Chondrocyte (in vitro differentiated cells): ENCODE data around the gene WASF2. TPM values are rescaled to one million over a fixed set of nuclear protein-coding genes. Genes with fewer than 3 reads are reported as not detected.

Experiments
- DNase-seq: peaks from one replicate; pipeline ENCODE4 v3.0.0; 2021; ENCODE audit warnings: mixed read lengths, low spot score
- H3K27ac Mint-ChIP-seq: one replicate; pipeline ENCODE4 v1.8.0; 2021; ENCODE audit warnings: mild to moderate bottlenecking, moderate library complexity, mixed read lengths; ENCODE audit not compliant: unreplicated experiment
- H3K27me3 Mint-ChIP-seq: 2 replicates; pipeline ENCODE4 v1.8.0; 2021; ENCODE audit warnings: low read depth, mixed read lengths
- H3K36me3 Mint-ChIP-seq: 2 replicates; pipeline ENCODE4 v1.8.0; 2021; ENCODE audit warnings: low read depth, mixed read lengths
- H3K4me1 Mint-ChIP-seq: 2 replicates; pipeline ENCODE4 v1.8.0; 2021; ENCODE audit warnings: low read depth, mild to moderate bottlenecking, mixed read lengths
- H3K4me3 Mint-ChIP-seq: one replicate; pipeline ENCODE4 v1.8.0; 2021; ENCODE audit warnings: mild to moderate bottlenecking, moderate library complexity, mixed read lengths; ENCODE audit not compliant: unreplicated experiment
- H3K9me3 Mint-ChIP-seq: 2 replicates; pipeline ENCODE4 v1.8.0; 2021; ENCODE audit warnings: low read depth, mixed read lengths
- total RNA-seq: library from RNA; stranded (reverse); gene quantifications from 3 replicates; pipeline ENCODE4 v1.2.1, GENCODE V29; 2021
- TF ChIP-seq, protein P1 (sequence below): fragments of 200-600 bp; sonication (generic); IDR thresholded peaks from 2 replicates; pipeline ENCODE4 v1.5.0; 2021; ENCODE audit warnings: antibody characterized with exemption, mild to moderate bottlenecking, moderate library complexity

The WASF2 gene
- total RNA-seq, 1 donor from 2014 or later: 128 TPM

DNA sequence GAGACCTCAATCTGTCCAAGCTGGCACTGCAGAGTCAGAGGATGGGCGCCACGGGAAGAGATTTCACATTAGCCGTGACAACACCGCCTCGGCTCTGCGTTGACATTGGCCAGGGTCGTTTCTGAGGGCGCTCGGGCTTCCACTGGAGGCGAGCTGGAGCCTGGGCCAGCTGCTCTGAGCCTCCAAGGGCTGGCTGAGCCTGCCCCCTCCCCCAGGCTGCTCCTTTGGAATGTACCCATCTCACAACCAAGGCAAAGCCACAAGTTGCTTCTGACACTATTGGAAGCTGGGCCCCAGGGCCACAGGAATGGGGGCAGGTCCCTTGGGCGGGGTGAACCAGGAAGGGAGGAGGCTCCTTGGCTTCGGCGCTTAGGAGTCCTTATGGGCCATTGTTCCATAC lies 84.9 kb downstream of the WASF2 start:
- H3K27me3 Mint-ChIP-seq: no peaks in the 10 kb centered on the region
- H3K36me3 Mint-ChIP-seq: peaks cover 14% of the 10 kb centered on the region
- peaks cover 47% of the 10 kb centered on the region for H3K4me1 Mint-ChIP-seq
- no peak for DNase-seq
- peak overlapping the region; percentile 90 for H3K27ac Mint-ChIP-seq
- no peak overlapping the region for H3K4me3 Mint-ChIP-seq
- H3K9me3 Mint-ChIP-seq: no peaks in the 10 kb centered on the region
- TF ChIP-seq, protein P1, sequence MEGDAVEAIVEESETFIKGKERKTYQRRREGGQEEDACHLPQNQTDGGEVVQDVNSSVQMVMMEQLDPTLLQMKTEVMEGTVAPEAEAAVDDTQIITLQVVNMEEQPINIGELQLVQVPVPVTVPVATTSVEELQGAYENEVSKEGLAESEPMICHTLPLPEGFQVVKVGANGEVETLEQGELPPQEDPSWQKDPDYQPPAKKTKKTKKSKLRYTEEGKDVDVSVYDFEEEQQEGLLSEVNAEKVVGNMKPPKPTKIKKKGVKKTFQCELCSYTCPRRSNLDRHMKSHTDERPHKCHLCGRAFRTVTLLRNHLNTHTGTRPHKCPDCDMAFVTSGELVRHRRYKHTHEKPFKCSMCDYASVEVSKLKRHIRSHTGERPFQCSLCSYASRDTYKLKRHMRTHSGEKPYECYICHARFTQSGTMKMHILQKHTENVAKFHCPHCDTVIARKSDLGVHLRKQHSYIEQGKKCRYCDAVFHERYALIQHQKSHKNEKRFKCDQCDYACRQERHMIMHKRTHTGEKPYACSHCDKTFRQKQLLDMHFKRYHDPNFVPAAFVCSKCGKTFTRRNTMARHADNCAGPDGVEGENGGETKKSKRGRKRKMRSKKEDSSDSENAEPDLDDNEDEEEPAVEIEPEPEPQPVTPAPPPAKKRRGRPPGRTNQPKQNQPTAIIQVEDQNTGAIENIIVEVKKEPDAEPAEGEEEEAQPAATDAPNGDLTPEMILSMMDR: no peak

DNA sequence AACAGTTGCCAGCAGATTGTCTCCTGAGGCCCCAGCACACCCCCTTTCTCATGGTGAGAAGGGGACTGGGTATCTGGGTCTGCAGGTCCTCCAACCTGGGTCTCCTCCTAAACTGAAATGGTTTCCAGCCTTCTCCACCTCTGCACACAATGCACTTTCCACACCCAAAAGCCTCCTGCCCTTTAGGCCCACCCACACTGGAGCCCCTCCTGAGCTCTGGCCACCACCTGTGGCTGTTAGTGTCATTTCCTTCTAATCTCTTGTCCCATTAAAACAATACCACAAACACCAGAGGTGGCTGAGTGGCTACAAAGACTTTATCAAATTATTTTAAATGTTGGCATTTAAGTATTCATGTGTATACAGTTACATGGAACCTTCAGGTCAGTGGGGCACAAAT lies 86.0 kb downstream of the WASF2 start:
- H3K27me3 Mint-ChIP-seq: no peaks in the 10 kb centered on the region
- peaks cover 47% of the 10 kb centered on the region for H3K4me1 Mint-ChIP-seq
- peak overlapping the region; percentile 90 for H3K27ac Mint-ChIP-seq
- DNase-seq: no peak
- H3K4me3 Mint-ChIP-seq: no peak overlapping the region
- peaks cover 14% of the 10 kb centered on the region for H3K36me3 Mint-ChIP-seq
- TF ChIP-seq, protein P1: no peak
- no peaks in the 10 kb centered on the region for H3K9me3 Mint-ChIP-seq

DNA sequence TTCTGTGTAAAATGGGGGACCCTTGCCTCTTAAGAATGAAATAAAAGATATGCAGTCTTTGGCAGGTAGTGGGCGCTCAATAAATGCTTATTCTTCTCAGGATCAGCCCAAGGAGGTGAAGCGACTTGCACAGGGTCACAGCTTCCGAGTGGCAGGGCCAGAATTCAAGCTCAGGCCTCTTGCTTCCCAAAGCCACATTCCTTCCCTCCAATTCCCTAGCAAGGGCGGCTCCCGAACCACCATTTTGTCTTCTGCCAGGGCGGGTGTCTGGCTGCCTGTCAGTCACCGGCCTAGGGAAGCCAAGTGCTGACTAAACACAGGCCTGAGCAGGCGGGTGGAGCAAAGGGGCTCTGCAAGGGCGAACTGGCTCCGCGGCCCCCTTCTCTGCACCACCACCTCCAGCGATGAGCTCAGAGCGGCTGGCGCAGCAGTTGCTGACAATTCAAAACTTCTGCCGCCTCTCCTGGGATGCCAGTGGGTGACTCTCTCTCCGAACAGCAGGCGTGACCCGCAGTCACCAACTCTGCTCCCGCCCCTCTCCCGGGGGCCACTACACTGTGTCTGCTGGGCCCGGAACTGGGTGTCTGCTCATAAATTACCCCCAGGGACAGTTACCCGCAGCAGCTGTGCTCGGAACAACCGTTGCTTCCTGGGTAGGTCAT lies 86.8 kb downstream of the WASF2 start:
- H3K4me3 Mint-ChIP-seq: no peak overlapping the region
- H3K4me1 Mint-ChIP-seq: peaks cover 47% of the 10 kb centered on the region
- TF ChIP-seq, protein P1: peak; percentile 62
- H3K9me3 Mint-ChIP-seq: no peaks in the 10 kb centered on the region
- peak overlapping the region; percentile 90 for H3K27ac Mint-ChIP-seq
- no peaks in the 10 kb centered on the region for H3K27me3 Mint-ChIP-seq
- peaks cover 9% of the 10 kb centered on the region for H3K36me3 Mint-ChIP-seq
- no peak for DNase-seq

DNA sequence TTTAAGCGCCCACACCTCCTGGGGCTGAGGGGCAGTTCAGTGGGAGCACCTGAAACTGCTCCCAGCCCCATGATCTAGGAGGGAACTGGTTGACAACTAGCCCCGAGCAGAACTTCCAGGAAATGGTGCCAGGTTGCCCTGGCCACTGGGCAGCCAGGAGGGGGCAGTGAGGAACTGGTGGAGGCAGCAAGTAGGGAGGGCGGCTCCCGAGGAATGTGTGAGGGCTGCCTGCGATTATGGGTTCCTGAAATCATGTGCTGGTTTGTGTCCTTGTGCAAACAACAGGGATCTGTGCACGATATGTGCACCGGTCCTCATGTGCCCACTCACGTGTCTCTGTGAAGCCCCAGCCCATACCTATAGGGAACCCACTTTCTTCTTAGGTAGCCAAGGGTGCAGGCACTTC lies 87.6 kb downstream of the WASF2 start:
- TF ChIP-seq, protein P1: peak; percentile 77
- Mint-ChIP-seq H3K9me3 (no peaks in the 10 kb centered on the region), H3K27ac (peak overlapping the region; percentile 90), H3K4me1 (peaks cover 46% of the 10 kb centered on the region), H3K36me3 (peaks cover 3% of the 10 kb centered on the region), H3K27me3 (no peaks in the 10 kb centered on the region), H3K4me3 (no peak overlapping the region)
- no peak for DNase-seq

DNA sequence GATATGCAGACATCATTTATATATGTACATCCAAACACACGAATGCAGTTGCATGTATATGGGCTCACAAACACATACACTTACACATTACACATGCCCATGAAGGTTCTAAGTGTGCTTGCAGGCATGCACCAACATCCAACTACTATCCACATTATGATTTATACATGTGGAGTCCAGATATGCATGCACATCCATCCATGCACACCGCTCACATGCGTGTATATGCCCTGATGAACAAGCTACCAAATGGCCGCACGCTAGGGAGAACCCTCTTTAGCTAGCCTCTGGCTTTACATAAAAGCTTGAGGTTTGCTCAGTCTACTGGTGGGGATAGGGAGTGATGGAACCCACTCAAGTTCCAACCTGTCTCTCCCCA lies 89.0 kb downstream of the WASF2 start:
- H3K4me3 Mint-ChIP-seq: no peak overlapping the region

More for the DNA sequence above, 89.0 kb downstream of the WASF2 start:
- no peaks in the 10 kb centered on the region for H3K27me3 Mint-ChIP-seq
- peaks cover 37% of the 10 kb centered on the region for H3K4me1 Mint-ChIP-seq
- no peak overlapping the region for H3K27ac Mint-ChIP-seq
- no peak for DNase-seq
- H3K36me3 Mint-ChIP-seq: no peaks in the 10 kb centered on the region
- H3K9me3 Mint-ChIP-seq: no peaks in the 10 kb centered on the region
- TF ChIP-seq, protein P1: no peak
